CD4-positive, alpha-beta T cell treated with Interleukin-6 for 4 hours (primary cell): Measurements from ENCODE around the gene SLC28A1.

Source experiments
- DNase-seq: peaks from one replicate; pipeline ENCODE4 v3.0.0-alpha.2; 2020; ENCODE audit warnings: mixed read lengths

Gene SLC28A1

DNA sequence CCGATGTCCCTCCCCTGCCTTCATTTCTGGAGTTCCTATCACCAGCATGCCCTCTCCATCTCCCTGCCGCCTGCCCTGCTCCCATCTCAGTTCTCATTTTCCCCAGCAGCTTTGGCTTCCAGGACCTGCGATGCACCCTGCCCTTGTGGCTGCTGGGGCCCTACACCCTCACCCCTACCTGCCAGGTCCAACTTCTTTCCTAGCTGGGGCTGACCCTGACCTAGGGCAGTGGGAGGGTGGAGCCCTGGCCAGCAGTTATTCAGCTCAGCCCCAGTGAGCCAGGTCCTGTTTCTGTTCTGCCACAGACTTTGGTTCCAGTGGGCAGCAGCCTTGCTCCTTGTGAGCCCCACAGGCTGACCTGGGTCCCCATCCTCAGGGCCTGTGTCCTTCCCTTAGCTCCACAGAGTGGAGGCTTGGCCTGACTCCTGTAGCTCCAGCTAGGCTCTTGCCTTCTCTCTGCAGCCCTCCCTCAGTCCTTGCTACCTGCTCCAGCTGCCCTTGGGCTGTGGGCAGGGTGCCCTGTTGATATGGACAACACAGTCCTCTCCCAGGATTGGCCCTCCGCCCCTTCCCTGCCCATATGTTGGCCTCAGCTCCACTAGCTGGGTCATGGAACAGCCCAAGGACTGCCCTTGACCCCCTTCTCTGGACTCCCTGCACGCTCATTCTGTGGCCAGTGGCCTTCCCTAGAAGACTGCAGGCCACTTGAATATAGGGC, 62.5 kb downstream of the SLC28A1 start:
- no peak for DNase-seq

DNA sequence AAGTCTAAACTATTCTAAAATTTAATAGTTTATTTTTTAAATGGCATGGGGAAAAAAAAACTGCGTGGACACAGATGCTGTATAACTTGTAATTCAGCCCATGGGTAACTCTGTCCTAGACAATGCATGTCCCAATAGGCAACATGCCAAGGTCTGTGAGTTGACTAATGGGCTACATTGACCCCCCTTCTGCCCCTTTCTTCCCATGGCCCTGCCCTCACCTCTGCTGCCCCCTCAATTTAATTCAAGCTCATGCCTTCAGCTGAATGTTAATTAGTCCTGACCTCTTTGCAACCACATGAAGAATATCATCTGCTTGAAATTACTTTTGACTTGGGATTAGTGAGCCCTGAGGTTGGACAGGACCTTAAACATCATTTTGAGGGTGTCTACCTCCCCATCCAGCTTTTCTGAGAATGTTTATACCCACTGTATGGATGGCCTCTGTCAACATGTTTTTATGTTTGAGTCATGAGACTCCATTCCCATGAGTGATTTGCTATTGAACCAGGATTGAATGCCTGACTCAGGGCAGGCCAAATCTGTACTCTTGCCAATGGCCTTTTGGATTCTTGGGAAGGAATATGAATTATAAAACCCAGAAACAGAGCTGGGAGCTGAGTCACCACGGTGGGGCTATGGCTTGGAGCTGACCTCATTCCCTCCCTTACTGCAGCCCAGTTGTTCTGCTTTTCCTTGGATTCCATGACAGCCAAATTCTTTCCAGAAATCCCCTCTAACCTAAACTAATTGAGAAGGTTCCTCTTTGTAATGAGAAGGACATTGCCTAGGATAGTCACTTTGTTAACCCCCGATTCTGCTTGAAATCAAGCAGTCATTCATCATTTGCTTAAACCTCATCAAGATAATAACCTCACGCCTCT, 63.7 kb downstream of the SLC28A1 start:
- no peak for DNase-seq

DNA sequence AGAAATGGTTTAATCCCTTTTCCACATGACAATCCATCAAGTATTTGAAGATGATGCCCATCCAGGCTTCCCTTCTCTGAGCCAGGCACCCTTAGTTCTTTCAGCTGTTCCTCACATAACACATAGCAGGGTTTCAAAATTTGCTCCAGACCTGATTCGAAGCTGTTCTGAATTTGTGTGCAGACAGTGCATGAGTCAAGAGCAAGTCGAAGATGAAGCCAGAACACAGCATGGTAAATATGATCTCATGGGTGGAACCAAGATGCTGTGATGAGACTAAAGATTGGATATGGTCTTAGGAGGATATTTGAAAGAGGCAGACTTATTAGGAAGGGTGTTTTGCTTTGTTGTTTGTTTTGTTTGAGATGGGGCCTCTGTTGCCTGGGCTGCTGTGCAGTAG, 64.6 kb downstream of the SLC28A1 start:
- no peak for DNase-seq

DNA sequence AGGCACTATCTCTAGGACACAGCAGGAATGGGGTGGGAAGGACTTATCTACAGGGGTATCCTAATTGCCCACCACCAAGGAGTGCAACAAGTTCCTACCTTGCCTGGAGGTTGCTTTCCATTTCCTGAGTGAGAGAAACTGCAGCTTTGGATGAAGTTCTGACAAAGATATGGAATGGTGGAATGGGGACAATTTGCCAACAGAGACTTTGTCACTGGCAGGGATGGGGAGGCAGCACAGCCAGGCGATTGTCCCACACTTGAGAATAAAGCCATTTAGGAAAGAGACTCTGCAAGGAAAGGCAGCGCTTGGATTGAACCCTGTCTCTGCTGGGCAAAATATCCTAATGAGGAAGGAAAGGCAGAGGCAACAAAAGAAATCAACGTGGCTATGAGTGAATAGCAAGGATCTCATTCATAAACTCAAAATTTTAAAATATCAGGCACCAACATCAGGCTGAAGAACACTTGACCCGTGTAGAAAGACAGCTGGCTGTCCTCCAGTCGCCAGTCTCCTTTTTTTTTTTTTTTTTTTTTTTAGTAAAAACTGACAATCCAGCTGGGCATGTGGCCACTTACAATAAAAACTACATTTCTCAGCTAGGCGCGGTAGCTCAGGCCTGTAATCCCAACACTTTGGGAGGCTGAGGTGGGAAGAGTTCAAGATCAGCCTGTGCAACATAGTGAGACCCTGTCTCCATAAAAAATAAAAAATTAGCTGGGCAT, 65.5 kb downstream of the SLC28A1 start:
- no peak for DNase-seq

- no peak for DNase-seq
These were observed 66.2 kb downstream of the SLC28A1 start for GRCh38 chr15:84950570-84951111.

- DNase-seq = no peak
These were observed 67.3 kb downstream of the SLC28A1 start for GRCh38 chr15:84951736-84952135.

DNA sequence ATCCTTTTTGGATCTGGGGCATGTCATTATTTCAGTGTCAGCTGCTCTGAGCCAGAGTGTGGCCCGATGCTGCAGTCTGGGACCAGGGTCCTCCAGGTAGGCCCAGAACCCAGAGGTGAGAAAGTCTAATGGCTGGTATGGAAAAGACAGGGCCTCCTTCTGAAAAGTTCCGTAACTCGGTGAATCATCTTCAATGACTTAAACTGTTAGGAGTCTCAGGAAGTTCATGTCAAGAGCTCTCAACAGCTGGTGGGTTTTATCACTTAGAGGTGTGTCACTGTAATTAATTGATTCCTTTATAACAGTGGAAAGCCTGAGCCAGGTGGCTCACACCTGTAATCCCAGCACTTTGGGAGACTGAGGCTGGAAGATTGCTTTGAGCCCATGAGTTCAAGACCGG, 68.7 kb downstream of the SLC28A1 start:
- DNase-seq = no peak

DNA sequence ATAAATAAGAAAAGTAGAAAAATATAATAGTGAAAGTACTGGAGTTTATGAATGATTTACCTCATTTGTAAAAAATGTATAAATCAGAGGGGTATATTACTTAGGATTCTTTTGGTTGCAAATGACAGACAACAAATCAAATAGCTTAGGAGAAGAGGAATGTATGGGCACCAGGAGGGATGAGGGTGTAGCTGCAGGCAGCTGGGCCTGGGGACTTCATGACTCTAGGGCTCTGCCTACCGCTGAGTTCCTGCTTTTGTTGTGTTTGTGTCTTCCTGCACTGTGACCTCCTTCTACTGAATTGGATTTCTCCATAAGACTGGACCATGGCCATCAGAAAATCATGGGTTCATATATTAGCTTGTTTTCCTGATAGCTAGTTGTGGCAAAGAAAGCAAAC, 69.3 kb downstream of the SLC28A1 start:
- no peak for DNase-seq

DNA sequence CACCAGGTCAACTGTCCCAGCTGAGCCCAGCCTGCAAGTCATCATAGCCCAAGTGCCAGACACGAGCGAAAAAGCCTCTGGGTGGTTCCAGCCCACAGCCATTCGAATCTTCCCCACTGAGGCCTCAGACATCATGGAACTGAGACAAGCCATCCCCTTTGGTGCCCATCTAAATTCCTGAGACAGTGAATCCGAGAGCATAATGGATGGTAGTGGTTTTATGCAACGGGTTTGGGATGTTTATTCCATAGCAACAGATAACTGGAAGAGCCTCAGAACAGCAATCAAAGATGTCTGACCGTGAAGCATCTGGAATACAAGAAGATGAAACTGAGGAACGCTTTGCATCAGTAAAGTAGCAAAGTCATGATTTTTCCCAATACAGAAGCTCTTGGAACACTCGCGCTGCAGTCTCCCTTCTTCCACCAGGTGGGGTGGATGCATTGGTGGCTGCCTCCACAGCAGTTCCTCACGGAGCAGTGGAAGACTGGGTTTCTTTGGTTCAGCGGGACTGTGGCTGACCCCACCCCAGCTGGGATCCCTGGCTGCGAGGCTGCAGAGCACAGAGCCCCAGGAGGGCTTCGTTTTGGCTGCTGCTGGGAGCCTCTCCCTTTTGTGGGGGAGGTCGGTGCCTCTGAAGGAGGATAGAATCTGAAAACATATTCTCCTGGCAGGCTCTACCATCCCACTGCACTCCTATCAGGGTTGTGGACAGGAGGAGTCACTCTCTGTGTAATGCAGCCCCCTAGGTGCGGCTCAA, 70.8 kb downstream of the SLC28A1 start:
- DNase-seq = peak; percentile 64

DNA sequence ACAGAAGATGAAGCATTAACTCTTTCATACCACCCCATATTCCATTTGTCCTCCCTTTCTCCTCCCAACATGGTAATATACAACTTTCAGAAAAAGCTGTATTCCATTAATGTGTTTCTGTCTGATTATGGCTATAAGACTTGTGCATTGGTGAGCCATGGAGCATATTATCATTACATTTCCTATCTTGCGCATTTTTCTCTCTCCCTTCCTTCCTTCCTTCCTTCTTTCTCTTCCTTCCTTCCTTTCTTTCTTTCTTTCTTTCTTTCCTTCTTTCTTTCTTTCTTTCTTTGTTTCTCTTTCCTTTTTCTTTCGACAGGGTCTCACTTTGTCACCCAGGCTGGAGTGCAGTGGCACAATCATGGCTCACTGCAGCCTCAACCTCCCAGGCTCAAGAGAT, 71.7 kb downstream of the SLC28A1 start:
- DNase-seq = no peak

DNA sequence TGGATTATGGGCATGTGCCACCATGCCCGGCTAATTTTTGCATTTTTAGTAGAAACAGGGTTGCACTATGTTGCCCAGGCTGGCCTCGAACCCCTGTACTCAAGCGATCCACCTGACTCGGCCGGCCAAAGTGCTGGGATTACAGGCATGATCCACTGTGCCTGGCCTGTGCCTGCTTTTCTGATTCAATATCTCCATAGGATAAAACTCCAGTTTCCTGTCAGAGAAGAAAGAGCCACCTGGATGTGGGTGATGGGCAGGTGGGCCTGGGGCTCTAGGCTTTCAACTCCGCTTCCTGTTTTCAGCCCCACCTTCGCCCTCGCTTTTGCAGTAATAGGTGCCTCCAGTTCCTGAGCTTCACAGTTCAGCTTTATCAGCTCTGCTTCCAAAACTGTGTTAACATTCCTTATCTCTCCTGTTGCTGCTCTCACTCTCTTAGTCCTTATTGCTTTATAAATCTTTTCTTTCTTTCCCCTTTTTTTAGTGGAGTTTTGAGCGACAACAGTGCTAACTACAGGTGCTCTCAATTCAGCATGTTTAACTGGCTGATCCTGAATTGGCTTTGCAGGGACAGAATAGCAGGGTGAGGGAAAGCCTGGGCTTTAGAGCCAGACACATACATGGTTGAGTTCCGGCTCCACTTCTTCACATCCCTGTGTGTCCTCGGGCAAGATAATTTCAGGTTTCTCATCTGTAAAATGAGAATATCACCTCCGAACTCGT, 76.1 kb downstream of the SLC28A1 start:
- DNase-seq = no peak

- DNase-seq = no peak
These were observed 76.6 kb downstream of the SLC28A1 start for GRCh38 chr15:84961114-84961452.

GRCh38 chr15:84961707-84962106, 77.2 kb downstream of the SLC28A1 start:
- no peak for DNase-seq

GRCh38 chr15:84962955-84963354, 78.5 kb downstream of the SLC28A1 start:
- no peak for DNase-seq

DNA sequence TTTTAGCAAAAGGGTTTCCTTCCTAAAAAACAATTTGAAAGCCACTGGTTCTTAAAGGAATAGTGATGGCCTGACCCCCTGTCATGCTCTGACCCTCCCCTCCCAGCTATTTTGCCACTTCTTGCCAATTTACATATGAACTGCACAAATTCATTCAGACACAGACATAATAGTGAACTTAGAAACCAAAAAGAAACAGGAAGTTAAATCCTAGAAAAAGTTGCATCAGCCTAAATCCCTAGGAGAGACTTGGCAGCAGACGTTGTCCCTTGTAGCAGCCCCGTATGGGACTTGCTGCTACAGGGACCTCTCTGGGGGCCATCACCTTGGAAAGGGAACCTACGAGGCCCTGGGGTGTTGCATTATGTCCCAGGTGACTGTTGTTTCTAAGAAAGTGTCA, 82.9 kb downstream of the SLC28A1 start:
- no peak for DNase-seq

DNA sequence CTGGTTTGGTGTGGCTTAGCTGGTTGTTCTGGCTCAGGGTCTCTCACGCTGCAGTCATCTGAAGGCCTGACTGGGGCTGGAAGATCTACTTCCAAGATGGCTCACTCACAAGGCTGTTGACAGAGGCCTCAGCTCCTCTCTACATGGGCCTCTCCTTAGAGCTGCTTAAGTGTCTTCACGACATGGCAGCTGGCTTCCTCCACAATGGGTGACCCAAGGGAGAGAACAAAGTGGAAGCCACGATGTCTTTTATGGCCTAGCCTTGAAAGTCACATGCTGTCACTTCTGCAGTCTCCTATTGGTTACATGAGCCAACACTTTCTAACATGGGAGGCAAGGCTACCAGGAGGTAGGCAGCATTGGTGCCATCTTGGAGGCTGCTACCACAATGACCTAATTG, 83.8 kb downstream of the SLC28A1 start:
- no peak for DNase-seq

DNA sequence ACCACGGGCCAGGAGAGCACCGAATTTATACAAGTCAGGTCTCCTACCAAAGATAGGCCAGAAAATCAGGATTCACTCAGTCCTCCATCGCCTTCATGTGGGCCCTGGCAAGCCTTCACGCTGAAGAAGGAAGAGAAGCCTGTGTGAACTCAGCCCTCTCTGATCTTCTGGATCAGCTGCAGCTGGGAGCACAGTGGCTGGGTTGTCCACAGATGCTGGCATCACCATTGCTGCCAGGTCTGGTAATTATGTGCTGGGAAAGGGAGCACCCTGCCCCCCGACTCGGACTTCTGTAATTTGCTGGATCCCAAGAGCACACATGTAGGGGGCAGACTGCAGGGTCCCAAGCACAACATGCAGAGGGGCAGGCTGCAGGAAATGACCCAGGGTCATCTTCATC, 84.8 kb downstream of the SLC28A1 start:
- no peak for DNase-seq

DNA sequence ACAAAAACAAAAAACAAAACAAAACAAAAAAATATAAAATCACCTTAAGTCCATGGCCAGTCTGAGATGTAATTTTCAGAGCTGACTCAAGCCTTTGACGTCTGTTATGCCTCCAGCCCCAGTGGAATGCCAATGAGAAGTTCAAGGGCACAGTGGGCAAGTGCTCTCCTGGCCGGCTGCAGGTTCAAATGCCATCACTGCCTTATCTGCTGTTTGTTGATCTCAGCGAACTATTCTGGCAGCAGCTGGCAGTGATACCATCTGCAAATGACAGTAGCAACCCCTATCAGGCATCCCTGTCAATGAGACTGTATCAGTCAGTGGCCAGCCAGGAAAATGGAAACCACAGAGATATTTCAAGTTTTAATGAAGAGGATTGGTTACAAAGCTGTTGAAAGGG, 86.4 kb downstream of the SLC28A1 start:
- no peak for DNase-seq

DNA sequence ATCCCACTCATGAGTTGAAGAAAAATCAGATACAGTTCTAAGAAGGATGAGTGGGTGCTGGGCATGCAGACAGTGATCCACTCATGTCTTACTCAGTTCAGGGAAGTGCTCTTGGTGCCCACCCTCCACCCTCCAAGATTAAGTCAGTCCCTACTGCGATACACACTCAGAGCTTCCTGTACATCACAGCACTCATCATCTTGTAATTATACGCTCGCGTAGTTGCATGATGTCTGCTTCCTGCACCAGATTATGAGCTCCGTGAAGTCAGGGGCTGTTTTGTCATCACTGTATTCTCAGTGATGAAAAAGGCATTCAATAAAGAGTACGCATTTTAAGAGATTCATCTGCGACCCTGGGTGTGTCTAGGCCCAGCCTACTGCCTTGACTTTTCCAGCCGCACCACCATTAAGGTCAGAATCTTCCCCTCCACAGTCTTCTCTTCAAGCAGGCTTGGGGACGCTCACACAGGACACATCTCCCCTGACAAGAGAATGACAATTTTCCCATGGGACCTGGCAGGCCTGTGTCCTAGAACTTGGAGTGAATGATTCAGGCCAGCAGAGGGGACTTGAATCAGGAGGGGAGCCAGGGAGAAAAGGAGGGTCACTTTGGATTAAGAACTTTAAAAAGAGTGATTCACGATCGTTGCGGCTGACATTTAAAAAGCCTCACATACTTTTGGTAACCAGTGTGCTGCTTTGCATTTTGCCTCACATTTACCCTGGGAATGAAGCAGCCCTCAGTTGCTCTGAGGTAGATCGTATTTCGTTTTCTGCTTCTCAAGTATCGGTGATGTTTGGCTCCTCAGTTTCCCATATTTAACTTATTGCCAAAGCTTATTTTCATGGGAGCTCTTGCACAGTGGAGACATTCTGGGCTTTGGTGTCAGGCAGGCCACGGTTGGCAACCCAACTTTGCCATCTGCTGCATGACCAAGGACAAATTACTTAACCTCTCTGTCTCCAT, 89.3 kb downstream of the SLC28A1 start:
- no peak for DNase-seq

DNA sequence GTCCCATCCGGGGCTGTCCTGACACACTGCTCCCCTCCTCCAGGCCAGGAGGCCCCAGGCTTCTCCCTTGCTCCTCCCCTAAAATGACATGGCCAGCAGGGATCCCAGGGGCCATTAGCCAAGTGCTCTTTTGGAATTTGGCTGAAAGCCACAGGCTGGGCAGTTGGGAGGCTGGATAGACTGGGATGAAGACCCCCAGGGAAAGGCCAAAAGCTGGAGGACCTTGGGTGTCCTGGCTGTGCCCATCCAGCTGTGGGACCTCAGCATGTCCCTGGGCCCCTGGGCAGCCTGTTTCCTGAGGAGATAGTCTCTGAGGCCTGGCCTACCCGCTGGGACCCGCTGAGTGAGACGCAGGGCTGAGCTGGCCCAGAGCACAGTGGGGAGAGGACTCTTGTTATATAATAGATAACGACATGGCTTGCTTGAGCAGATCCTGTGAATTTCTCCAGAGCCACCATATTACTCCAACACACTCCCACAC, 91.4 kb downstream of the SLC28A1 start:
- DNase-seq = no peak
